Mucosa of gallbladder (tissue), 1 donor: Measurements from ENCODE around the gene BACH1. TPM values are rescaled to one million over a fixed set of nuclear protein-coding genes. Genes with fewer than 3 reads are reported as not detected.

Experiments used
- DNase-seq: peaks from one replicate; pipeline ENCODE4 v3.0.0-alpha.2; 2020; ENCODE audit warnings: low spot score
- total RNA-seq: library from RNA; stranded (reverse); gene quantifications from one replicate; pipeline ENCODE4 v1.2.1, GENCODE V29; 2021
- donor health status: DM: no; HTN: no; CAD: no.

Gene BACH1
- total RNA-seq, 1 donor from 2014 or later = 50.0 TPM

GRCh38 chr21:29315131-29315749 lies 16.5 kb downstream of the BACH1 start:
- no peak for DNase-seq

GRCh38 chr21:29316029-29316742 lies 17.5 kb downstream of the BACH1 start:
- no peak for DNase-seq

DNA sequence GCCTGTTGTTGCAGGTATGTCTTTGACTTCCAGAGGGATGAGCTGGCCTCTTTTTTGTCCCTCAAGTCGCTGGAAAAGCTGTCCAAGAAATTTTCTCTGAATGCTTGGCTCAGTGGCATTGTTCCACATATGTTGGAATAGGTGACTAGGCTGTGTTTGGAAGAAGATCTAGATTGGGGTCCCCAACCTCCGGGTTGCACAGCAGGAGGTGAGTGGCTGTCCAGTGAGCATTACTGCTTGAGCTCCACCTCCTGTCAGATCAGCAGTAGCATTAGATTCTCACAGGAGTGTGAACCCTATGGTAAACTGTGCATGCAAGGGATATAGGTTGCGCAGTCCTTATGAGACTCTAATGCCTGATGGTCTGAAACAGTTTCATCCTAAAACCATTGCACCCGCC lies 18.1 kb downstream of the BACH1 start:
- DNase-seq = no peak

DNA sequence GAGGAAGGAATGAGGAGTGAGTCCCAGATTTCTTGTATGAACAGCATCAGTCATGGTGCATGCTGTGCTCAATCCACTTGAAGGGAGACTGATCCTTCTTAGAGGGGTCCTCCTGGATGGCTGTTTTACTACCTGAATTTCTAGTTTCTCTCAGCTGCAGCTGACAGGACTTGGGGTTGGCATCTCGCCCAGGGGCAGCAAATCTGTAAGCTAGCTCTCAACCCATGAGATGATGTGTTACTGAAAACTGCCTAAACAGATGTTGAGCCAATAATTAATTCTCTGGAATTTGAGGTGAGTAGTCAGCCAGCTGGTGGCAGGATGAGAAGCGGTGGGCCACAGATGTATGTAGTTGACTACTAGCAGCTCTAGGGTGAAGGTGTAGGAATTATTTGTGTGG lies 19.6 kb downstream of the BACH1 start:
- DNase-seq = no peak

- no peak for DNase-seq
Observed at GRCh38 chr21:29320031-29320430, 21.3 kb downstream of the BACH1 start.

DNA sequence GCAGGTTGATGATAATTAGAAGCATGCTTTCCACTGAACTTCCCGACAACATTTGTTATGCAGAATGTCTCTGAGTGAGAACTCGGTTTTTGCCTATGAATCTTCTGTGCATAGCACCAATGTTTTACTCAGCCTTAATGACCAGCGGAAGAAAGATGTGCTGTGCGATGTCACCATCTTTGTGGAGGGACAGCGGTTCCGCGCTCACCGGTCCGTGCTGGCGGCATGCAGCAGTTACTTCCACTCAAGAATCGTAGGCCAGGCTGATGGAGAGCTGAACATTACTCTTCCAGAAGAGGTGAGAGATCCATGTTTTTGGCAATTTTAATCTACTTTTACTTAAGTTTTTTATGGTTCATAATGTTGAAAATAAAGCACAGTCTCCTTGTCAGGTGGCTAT lies 22.5 kb downstream of the BACH1 start:
- DNase-seq = no peak

GRCh38 chr21:29321932-29322928 lies 23.5 kb downstream of the BACH1 start:
- no peak for DNase-seq

GRCh38 chr21:29323189-29323588 lies 24.5 kb downstream of the BACH1 start:
- no peak for DNase-seq

DNA sequence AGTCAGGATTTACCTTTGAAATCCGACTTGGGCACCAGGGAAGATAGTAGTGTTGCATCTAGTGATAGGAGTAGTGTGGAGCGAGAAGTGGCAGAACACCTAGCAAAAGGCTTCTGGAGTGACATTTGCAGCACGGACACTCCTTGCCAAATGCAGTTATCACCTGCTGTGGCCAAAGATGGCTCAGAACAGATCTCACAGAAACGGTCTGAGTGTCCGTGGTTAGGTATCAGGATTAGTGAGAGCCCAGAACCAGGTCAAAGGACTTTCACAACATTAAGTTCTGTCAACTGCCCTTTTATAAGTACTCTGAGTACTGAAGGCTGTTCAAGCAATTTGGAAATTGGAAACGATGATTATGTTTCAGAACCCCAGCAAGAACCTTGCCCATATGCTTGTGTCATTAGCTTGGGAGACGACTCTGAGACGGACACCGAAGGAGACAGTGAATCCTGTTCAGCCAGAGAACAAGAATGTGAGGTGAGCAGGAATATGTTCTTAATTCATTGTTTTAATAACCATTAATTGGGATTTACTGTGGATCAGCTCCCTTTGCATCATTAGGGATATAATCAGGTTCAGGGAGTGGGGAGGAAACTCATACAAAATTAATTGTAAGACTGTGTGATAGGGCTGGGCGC lies 28.3 kb downstream of the BACH1 start:
- no peak for DNase-seq

GRCh38 chr21:29329406-29329805 lies 30.7 kb downstream of the BACH1 start:
- DNase-seq = no peak

DNA sequence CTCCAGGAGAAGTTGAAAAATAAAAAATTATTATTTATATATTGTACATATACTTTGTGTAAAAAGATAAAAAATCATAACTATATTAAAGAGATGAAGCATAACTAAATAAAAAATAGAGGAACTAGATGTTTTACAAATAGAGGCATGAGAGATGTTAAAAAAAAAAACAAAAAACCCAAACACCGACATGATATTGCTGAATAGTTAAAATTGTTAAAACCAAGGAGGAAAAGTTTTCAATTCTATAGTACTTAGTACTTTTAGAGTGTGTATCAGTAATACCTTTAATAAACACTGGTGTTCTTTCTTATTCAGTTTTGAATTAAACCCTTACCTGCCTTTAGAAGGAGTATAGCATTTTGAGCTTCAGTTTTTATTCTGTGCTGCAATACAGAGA lies 32.1 kb downstream of the BACH1 start:
- no peak for DNase-seq

GRCh38 chr21:29332461-29333362 lies 34.0 kb downstream of the BACH1 start:
- no peak for DNase-seq

- DNase-seq = no peak
Observed at GRCh38 chr21:29333406-29333805, 34.7 kb downstream of the BACH1 start.

- no peak for DNase-seq
Observed at GRCh38 chr21:29334717-29335428, 36.2 kb downstream of the BACH1 start.

GRCh38 chr21:29335720-29336119 lies 37.0 kb downstream of the BACH1 start:
- DNase-seq = no peak

DNA sequence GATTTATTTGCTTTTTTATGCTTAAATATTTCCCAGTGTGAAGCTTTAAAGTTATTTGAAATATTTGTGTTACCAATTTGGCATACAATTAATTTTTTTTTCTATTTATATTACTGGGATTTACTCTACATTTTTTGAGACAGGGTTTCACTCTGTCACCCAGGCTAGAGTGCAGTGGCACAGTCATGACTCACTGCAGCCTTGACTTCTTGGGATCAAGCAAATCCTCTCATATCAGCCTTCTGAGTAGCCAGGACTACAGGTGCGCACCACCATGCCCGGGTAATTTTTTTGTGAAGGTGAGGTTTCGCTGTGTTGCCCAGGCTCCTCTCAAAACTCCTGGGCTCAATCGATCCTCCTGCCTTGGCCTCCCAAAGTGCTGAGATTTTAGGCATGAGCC lies 39.5 kb downstream of the BACH1 start:
- no peak for DNase-seq

DNA sequence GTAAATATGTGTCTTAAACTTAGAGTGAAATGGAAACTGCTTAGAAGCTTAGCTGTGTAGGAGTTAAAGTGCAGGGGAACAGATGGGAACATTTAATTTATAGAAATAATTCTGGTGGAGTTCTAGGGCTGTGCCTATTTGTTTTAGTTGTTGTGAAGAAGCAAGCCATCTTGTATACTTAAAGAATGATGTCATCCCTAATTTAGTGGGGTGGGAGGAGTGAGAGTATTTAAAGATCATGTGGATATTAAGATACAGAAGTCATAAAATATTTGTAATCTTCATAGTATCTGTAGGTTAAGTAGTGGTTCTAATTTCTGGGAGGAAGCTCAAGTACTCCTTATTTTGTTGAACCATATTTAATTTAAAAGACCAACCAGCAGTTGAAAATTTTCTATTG lies 41.5 kb downstream of the BACH1 start:
- no peak for DNase-seq

GRCh38 chr21:29342363-29342957 lies 43.7 kb downstream of the BACH1 start:
- peak; percentile 16 for DNase-seq

DNA sequence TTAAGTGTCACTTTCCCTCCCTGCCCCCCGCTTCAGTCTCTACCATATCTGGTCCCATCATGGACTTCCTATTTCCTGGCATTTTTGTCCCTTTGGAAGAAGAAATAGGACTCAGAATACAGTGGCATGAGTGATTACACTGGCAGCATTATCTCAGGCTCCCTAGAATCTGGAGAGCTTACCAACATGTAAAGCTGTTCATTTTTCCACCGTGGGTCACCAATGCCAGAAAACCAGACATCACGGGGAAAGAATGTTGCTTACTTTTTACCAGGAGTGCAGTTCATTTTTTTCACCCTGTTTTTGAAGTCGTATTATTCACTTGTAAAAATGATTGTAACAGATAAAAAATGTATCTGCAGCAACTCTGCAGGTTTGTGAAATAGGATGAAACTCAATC lies 44.8 kb downstream of the BACH1 start:
- DNase-seq = no peak

GRCh38 chr21:29346281-29346680 lies 47.6 kb downstream of the BACH1 start:
- no peak for DNase-seq
